Suprapubic skin (tissue), 3 donors: ENCODE data around the gene GALNT9.

ENCODE experiments used
- CTCF ChIP-seq, 2 donors: fragments of 200-600 bp in 1 of 2; fragments of 450-650 bp in 1 of 2; sonication (generic) in 1 of 2; IDR thresholded peaks; one replicate each; pipeline ENCODE4 v1.5.1; 2016 to 2019; ENCODE audit warnings: antibody characterized with exemption in 2 of 2, mild to moderate bottlenecking in 1 of 2, moderate library complexity in 1 of 2
- EP300 ChIP-seq: sonication (generic); formaldehyde crosslinking; IDR thresholded peaks from one replicate; pipeline ENCODE4 v1.6.1; 2017; ENCODE audit warnings: antibody characterized with exemption
- POLR2A ChIP-seq, 2 donors: fragments of 450-650 bp; IDR thresholded peaks; one replicate each; pipeline ENCODE4 v1.6.1; 2017; ENCODE audit warnings: antibody characterized with exemption in 2 of 2, mild to moderate bottlenecking in 2 of 2, moderate library complexity in 2 of 2

- no peak for TF ChIP-seq CTCF (IDR thresholded peaks at IDR 0.05)
- no peak for TF ChIP-seq POLR2A (IDR thresholded peaks at IDR 0.05)
- no peak for TF ChIP-seq EP300
Observed at GRCh38 chr12:132325733-132326130, 3.7 kb downstream of the GALNT9 start.
